ENCODE data around the gene TACR2.

GRCh38 chr10:69434169-69434568, 17.5 kb upstream of the TACR2 start:
- no peak for TF ChIP-seq CTCF (IDR thresholded peaks at IDR 0.05 in 4 of 5, conservative IDR thresholded peaks at IDR 0.05 in 1 of 5)
- TF ChIP-seq POLR2A (IDR thresholded peaks at IDR 0.05): no peak
